Activated naive CD8-positive, alpha-beta T cell treated with anti-CD3 and anti-CD28 coated beads for 36 hours (primary cell): Measurements from ENCODE around the gene NSMCE1. TPM values are rescaled to one million over a fixed set of nuclear protein-coding genes. Genes with fewer than 3 reads are reported as not detected.

Source experiments
- DNase-seq: peaks from one replicate; pipeline ENCODE4 v3.0.0; 2021
- H3K27ac Mint-ChIP-seq: one replicate; pipeline ENCODE4 v1.8.0; 2022; ENCODE audit warnings: mild to moderate bottlenecking, moderate library complexity, mixed read lengths
- H3K27me3 Mint-ChIP-seq: one replicate; pipeline ENCODE4 v1.8.0; 2022; ENCODE audit warnings: mild to moderate bottlenecking, mixed read lengths
- H3K36me3 Mint-ChIP-seq: one replicate; pipeline ENCODE4 v1.8.0; 2021; ENCODE audit warnings: mild to moderate bottlenecking, mixed read lengths
- H3K4me1 Mint-ChIP-seq: one replicate; pipeline ENCODE4 v1.8.0; 2021; ENCODE audit warnings: mixed read lengths
- H3K4me3 Mint-ChIP-seq: one replicate; pipeline ENCODE4 v1.8.0; 2022; ENCODE audit warnings: mild to moderate bottlenecking, moderate library complexity, mixed read lengths
- H3K9me3 Mint-ChIP-seq: one replicate; pipeline ENCODE4 v1.8.0; 2022; ENCODE audit warnings: mixed read lengths
- total RNA-seq, 2 experiments: library from RNA; stranded (reverse); gene quantifications; one replicate each; pipeline ENCODE4 v1.2.3, GENCODE V29; 2021

Gene NSMCE1
- total RNA-seq, 2 experiments from 2014 or later: 133 to 146 TPM

DNA sequence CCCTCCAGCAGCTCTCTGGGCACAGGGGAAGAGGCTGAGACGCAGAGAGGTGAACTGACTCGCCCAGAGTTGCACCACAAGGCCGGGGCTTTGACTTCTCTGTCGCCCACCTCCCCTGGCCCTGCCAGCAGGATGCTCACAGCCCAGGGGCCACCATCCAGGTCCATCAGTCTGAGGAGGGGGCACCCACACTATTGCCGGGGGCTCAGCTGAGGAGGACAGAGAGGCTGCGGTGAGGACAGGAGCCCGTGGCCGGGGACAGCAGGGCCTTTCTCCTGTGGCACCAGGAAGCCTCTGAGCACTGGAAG, 32.7 kb downstream of the NSMCE1 start:
- Mint-ChIP-seq H3K27me3 (no peaks in the 10 kb centered on the region), H3K36me3 (peaks cover 59% of the 10 kb centered on the region), H3K27ac (peak overlapping the region; percentile 99), H3K4me1 (peaks cover 92% of the 10 kb centered on the region), H3K4me3 (peak overlapping the region; percentile 81), H3K9me3 (no peaks in the 10 kb centered on the region)
- peak; percentile 40 for DNase-seq

DNA sequence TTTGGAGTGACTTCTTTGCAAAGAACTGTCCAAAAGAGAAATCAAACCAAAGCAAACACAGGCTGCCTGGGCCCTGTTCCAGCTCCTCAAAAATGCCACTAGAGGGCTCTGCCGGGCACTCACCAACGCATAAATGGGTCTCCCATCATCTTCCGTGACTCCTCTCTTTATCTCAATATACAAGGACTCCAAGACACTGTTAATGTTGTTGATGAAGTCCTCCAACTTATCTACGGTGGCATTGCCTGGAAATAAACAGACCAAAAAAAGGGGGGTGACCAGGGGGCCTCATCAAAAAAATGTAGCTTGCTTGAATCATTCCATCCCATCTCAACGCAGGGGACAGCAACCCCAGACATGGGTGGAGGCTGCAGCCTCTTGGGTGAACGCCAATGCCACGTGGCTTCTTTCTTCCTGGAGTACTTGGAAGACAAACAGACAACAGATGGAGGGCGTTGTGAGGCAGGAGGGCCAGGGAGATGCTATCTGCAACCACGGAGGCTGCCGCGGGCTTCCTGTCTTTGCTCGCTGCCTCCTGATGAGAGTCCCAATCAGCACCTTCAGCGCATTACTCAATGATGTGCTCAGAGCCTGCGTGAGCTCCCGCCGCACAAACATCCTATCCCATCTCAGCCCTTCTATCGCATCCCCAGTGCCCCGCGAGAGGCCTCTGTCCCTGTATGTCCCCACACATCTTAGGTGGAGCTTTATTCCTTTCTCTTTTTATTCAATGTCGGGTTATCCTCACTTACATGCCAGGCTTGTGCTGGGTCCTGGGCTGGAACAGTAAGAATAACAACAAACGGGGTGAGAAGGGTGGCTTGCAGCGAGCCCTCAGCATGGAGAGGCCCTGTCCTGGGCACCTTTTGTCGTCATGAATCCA, 33.3 kb downstream of the NSMCE1 start:
- H3K36me3 Mint-ChIP-seq: peaks cover 58% of the 10 kb centered on the region
- H3K4me3 Mint-ChIP-seq: peak overlapping the region; percentile 81
- H3K27me3 Mint-ChIP-seq: no peaks in the 10 kb centered on the region
- H3K4me1 Mint-ChIP-seq: peaks cover 93% of the 10 kb centered on the region
- H3K9me3 Mint-ChIP-seq: no peaks in the 10 kb centered on the region
- DNase-seq: peak; percentile 81
- peak overlapping the region; percentile 99 for H3K27ac Mint-ChIP-seq

DNA sequence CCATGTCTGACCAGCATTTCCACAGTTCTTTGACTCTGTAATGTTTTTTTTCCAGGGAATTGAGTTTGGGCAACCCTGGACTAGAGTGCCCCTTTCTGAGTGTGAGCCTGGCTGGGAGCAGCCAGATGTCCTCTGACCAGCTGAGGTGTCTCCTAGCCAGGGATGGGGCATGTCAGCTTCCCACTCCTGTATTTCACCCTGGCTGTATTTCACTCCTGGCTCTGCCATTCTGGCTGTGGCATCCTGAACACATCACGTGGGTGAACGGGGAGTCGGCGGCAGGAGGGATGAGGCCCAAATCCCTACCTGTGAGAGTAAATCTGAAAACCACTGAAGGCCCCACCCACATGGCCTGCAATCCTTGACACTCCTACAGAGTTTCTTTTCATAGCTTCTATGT, 34.0 kb downstream of the NSMCE1 start:
- Mint-ChIP-seq H3K36me3 (peaks cover 53% of the 10 kb centered on the region), H3K27me3 (no peaks in the 10 kb centered on the region), H3K4me1 (peaks cover 90% of the 10 kb centered on the region), H3K27ac (peak overlapping the region; percentile 99), H3K4me3 (peak overlapping the region; percentile 81), H3K9me3 (no peaks in the 10 kb centered on the region)
- no peak for DNase-seq

DNA sequence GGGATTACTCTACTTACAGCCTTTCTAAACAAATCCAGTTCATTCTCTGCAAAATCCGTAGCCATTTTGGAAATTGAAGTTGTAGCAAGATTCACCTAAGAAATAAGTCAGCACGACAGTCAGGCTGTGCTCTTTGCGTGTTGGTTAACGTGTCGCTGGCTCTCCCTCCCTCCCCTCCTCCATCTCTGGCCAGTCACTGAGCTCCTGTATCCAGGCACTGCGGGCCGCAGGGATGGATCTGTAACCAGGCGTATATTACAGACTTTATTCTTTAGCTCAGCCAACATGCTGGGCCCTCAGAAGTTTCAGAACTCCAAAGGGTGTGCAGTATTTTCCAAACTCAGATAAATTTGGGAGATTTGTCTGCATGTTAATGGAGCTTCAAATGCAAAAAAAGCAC, 34.4 kb downstream of the NSMCE1 start:
- Mint-ChIP-seq H3K27ac (peak overlapping the region; percentile 99), H3K36me3 (peaks cover 53% of the 10 kb centered on the region), H3K9me3 (no peaks in the 10 kb centered on the region), H3K27me3 (no peaks in the 10 kb centered on the region), H3K4me3 (peak overlapping the region; percentile 81), H3K4me1 (peaks cover 88% of the 10 kb centered on the region)
- DNase-seq: no peak

DNA sequence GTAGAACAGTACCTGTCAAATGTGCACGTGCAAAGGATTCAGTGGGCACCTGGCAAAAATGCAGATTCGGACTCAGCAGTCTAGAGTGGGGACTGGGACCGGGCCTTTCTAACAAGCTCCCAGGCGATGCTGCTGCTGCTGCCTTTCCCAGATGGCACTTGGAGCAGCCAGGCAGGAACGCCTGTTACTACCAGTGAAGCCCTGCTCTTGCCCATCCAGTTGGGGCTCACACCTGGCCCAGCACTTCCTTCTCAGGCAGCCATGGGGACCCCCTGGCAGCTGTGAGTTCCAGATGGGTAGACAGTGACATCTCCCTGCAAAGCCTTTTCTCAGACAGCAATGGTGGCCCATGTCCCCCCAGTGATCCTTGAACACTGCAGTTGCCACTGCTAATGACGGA, 34.8 kb downstream of the NSMCE1 start:
- H3K27me3 Mint-ChIP-seq: no peaks in the 10 kb centered on the region
- H3K4me3 Mint-ChIP-seq: peak overlapping the region; percentile 81
- H3K36me3 Mint-ChIP-seq: peaks cover 53% of the 10 kb centered on the region
- H3K4me1 Mint-ChIP-seq: peaks cover 87% of the 10 kb centered on the region
- H3K27ac Mint-ChIP-seq: peak overlapping the region; percentile 99
- DNase-seq: no peak
- no peaks in the 10 kb centered on the region for H3K9me3 Mint-ChIP-seq

DNA sequence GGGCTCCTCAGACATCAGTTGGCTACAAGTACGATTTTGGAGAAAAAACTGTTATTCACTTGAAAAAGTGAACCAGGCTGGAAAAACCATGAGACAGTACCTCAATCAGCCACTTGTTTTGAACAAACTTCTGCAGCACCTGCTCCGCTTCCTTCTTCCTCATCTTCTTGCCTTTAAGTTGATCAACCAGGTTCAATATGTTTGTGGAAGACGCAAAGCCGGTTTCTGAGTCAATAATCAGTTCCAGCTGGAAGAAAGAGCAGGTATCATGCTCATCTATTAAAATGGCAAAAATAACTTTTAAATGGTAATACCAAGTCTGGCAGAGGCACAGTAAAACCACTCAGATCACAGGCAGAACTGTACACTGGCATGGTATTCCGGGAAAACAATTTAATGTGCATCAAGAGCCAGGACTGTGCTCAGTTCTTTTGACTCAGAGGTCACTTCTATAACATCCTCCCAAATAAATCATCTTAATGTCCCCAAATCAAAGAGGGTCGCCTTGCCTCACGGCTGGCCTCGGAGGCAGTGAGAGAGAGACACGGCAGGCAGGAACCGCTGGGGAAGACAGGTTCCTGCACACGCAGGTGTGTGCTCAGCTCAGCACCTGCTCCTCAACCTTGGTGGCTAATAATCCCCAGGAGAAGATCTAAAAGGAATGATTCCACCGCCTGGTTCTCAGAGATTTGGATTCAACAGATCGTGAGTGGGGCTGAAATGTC, 35.5 kb downstream of the NSMCE1 start:
- H3K4me3 Mint-ChIP-seq: peak overlapping the region; percentile 61
- peaks cover 52% of the 10 kb centered on the region for H3K36me3 Mint-ChIP-seq
- H3K27me3 Mint-ChIP-seq: no peaks in the 10 kb centered on the region
- peaks cover 80% of the 10 kb centered on the region for H3K4me1 Mint-ChIP-seq
- no peak for DNase-seq
- no peaks in the 10 kb centered on the region for H3K9me3 Mint-ChIP-seq
- peak overlapping the region; percentile 99 for H3K27ac Mint-ChIP-seq

DNA sequence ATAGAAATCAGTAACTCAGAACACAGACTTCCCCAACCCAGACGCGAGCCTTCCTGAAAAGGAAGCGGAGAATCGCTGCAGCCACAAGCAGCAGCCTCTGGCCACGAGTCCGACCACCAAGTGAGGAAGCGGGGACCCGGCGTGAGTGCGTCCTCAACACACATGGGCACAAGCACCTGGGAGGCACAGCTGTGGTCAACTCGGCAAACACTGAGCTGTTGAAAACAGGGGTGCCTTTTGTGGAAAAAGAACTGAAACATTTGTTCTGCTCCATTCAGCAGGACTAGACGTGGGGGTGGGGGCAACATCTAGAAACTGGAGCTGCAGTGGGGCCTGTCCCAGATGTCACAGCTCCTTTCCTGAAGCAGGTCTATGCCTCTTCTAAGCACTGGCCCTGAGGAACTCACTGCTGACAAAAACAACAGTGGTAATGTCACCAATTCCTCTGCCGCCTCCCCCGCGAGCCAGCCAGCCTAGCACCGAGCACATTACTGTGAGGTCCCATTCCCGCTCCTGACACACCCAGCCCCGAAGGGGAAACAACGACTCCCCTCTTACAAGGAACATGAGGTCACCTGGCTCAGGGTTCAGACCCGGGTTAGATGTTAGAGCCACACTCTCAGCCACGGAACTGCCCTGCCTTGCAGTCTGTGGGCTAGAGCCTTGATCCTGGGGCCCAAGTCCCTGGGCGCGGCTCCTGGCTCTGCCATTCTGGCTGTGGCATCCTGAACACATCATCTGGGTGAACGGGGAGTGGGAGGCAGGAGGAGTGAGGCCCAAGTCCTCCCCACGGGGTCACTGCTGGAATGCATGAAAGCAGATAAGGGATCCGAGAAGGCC, 36.3 kb downstream of the NSMCE1 start:
- peak overlapping the region; percentile 61 for H3K4me3 Mint-ChIP-seq
- DNase-seq: peak; percentile 67
- peaks cover 51% of the 10 kb centered on the region for H3K36me3 Mint-ChIP-seq
- peaks cover 74% of the 10 kb centered on the region for H3K4me1 Mint-ChIP-seq
- no peaks in the 10 kb centered on the region for H3K27me3 Mint-ChIP-seq
- peak overlapping the region; percentile 99 for H3K27ac Mint-ChIP-seq
- no peaks in the 10 kb centered on the region for H3K9me3 Mint-ChIP-seq

DNA sequence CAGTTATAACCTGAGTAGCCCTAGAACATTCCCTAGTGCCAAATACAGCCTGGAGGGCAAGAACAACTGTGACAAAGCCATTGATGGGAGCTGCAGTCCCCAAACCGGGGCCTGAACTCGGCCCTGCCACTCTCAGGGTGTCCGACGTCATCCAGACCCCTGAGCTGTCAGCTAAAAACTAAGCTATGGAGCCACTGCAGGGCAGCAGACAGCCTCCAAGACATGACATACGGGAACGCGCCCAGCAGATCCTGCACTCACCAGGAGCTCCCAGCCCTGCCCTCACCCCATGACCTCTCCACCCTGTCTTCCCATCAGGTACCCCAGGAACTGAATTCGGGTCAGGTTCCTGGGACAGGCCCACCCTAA, 36.9 kb downstream of the NSMCE1 start:
- DNase-seq: no peak
- no peaks in the 10 kb centered on the region for H3K9me3 Mint-ChIP-seq
- H3K4me3 Mint-ChIP-seq: peak overlapping the region; percentile 61
- peaks cover 49% of the 10 kb centered on the region for H3K36me3 Mint-ChIP-seq
- peaks cover 70% of the 10 kb centered on the region for H3K4me1 Mint-ChIP-seq
- peak overlapping the region; percentile 99 for H3K27ac Mint-ChIP-seq
- no peaks in the 10 kb centered on the region for H3K27me3 Mint-ChIP-seq

DNA sequence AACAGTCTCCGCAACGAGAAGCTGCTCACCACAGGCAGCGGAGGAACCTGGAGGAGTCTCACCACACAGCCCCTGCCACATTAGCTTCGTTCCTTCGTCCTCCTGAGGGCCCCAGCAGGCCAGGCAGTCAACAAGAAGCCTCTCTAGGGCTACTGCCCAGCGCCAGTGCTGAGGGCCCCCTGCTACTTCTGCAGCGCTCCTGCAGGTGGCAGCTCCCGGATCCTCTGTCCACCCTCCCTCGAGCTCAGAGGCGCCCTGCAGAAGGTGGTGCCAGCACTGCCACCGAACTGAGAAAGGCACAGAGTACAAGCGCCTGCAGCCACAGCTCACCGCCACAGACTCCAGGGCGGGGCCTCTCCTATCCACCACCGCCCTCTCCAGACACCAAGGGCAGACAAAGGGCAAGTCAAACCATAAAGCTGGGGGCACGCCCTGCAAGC, 38.0 kb downstream of the NSMCE1 start:
- Mint-ChIP-seq H3K4me3 (peak overlapping the region; percentile 61), H3K36me3 (peaks cover 46% of the 10 kb centered on the region), H3K27ac (peak overlapping the region; percentile 99), H3K4me1 (peaks cover 73% of the 10 kb centered on the region), H3K27me3 (no peaks in the 10 kb centered on the region), H3K9me3 (no peaks in the 10 kb centered on the region)
- peak; percentile 67 for DNase-seq

DNA sequence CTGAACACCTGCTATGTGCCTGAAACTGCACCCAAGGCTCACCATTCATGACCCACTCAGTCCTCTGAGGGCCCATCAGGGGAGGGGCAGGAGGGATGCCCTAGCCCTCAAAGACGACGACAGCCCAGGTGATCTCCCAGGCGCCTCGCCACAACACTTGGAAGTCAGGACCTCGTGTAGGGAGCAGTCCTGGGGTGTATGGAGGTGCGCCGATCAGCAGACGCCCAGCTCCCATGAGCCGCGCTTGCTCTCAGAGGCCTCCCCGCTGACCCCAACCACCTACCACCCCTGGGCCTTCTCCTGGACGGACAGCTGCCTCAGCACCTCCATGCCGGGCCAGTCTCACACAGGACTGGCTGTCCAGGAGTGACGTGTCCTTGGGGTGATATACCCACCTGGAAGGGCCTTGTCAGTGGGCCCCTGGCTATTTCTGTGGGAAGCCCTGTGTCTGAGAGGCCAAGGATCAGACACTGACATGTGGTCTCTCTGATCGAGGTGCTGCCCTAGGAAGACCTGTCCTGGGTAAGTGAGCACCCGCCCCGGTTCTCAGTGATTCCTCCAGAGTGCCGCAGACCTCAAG, 38.6 kb downstream of the NSMCE1 start:
- no peak overlapping the region for H3K4me3 Mint-ChIP-seq
- no peaks in the 10 kb centered on the region for H3K27me3 Mint-ChIP-seq
- H3K36me3 Mint-ChIP-seq: peaks cover 41% of the 10 kb centered on the region
- no peaks in the 10 kb centered on the region for H3K9me3 Mint-ChIP-seq
- peaks cover 68% of the 10 kb centered on the region for H3K4me1 Mint-ChIP-seq
- peak overlapping the region; percentile 99 for H3K27ac Mint-ChIP-seq
- no peak for DNase-seq

DNA sequence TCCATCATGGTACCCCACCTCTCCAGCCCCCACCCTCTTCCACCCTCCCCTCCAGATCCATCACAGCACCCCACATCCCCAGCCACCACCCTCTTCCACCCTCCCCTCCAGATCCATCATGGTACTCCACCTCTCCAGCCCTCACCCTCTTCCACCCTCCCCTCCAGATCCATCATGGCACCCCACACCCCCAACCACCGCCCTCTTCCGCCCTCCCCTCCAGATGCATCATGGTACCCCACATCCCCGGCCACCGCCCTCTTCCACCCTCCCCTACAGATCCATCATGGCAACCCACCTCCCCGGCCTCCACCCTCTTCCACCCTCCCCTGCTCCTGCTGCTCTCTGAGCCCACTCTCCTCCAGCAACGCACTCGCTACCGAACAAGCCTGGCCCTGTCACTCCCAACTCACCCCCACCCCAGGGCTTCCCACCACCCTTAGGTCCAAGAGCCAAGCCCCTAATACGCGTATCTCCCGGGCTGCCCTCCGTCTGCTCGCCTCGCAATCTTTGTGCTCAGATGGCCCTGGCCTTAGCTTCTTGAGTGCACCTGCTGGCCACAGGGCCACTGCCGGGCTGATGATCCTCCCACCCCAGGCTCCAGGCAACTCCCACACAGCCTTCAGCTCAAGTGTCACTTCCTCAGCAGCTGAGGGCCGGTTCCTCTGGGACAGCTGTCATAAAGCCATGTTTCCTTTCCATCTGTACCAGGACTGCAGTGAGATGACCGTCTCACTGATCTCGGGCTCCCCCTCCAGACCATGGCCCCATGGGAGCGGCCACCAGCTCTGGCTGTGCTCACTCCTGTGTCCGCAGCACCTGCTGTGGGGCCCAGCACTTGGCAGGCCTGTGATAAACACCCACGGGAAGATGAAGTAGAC, 39.7 kb downstream of the NSMCE1 start:
- Mint-ChIP-seq H3K27ac (peak overlapping the region; percentile 73), H3K4me1 (peaks cover 59% of the 10 kb centered on the region), H3K9me3 (no peaks in the 10 kb centered on the region), H3K36me3 (peaks cover 46% of the 10 kb centered on the region), H3K27me3 (no peaks in the 10 kb centered on the region), H3K4me3 (no peak overlapping the region)
- no peak for DNase-seq

DNA sequence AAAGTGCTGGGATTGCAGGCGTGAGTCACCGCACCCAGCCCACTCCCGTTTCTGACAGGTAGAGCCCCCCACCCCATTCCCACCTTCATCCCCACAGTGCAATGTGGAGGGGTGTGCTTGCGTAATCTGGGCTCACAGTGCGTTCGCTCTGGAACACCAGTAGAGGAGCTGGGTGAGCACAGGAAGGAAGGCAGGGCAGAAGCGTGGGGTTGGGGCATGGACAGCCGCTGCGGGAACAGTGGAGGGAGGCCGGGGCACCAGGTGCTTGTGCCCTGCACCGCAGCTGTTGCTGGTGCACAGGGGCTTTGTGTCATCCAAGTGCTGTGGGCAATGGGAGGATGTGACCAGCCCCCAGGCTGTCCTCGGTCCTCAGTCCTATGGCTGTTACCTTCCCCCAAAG, 40.5 kb downstream of the NSMCE1 start:
- Mint-ChIP-seq H3K27ac (no peak overlapping the region), H3K27me3 (no peaks in the 10 kb centered on the region), H3K4me1 (peaks cover 52% of the 10 kb centered on the region), H3K4me3 (no peak overlapping the region), H3K36me3 (peaks cover 45% of the 10 kb centered on the region), H3K9me3 (no peaks in the 10 kb centered on the region)
- no peak for DNase-seq

DNA sequence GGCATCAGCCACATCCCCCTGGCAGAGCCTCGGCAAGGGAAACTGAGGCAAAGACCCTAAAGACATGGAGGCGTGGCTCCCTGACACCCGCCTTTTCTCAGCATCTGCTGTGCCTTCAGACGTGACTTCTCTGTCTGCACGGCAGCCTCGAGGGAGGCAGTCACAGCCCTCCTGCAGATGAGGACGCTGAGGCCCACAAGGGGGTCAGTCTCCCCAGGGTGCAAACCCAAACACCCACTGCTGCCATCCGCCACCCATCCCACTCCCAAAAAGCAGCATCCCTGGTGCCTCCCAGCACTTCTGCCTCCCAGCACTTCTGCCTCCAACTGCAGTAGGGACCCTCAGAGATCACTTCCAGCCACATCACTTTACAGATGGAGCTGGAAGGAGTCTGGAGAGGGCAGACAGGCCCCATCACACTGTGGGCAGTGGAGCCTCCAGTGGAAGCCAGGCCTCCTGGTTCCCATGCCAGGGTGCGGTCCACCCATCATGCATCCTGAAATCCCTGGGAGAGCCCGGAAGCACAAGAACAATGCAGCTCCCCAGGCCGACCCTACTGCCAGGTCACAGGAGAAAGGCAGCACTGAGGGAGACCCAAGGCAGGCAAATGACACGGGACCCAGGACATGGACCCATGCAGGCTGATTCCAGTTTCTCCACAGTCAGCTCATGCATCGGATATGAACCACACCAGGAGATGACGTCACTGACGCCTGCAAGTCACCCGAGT, 41.4 kb downstream of the NSMCE1 start:
- Mint-ChIP-seq H3K4me1 (peaks cover 42% of the 10 kb centered on the region), H3K27me3 (no peaks in the 10 kb centered on the region), H3K27ac (peak overlapping the region; percentile 20), H3K36me3 (peaks cover 38% of the 10 kb centered on the region), H3K4me3 (peak overlapping the region; percentile 18), H3K9me3 (no peaks in the 10 kb centered on the region)
- no peak for DNase-seq
